ENCODE data around the gene CDHR2.
A peak's percentile ranks its signal among the peaks of the same experiment; 100 is the strongest.
"Not testable (repeated sequence)": the region's sequence is repeated elsewhere in the genome, so short reads cannot be mapped to it uniquely, and the experiment has no call there.

The CDHR2 gene

DNA sequence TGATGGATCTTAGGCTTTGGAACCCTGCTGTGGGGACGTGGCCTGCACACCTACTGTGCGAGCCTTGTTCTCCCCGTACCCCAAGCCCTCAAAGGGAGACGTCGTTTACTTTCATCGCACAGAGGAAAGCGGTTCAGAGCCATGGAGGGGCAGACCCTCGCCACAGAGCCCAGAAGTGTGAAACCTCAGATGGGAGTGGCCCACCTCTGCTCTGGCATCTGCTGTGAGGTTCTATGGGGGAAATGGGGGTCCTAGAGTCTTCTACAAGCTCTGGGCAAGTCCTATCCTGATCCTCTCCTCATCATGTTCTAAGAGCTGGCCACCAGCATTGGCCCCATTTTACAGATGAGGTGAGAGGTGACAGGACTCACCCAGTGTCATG, 8.2 kb upstream of the CDHR2 start:
- no peak for DNase-seq (ENCODE audit: low read depth)

DNA sequence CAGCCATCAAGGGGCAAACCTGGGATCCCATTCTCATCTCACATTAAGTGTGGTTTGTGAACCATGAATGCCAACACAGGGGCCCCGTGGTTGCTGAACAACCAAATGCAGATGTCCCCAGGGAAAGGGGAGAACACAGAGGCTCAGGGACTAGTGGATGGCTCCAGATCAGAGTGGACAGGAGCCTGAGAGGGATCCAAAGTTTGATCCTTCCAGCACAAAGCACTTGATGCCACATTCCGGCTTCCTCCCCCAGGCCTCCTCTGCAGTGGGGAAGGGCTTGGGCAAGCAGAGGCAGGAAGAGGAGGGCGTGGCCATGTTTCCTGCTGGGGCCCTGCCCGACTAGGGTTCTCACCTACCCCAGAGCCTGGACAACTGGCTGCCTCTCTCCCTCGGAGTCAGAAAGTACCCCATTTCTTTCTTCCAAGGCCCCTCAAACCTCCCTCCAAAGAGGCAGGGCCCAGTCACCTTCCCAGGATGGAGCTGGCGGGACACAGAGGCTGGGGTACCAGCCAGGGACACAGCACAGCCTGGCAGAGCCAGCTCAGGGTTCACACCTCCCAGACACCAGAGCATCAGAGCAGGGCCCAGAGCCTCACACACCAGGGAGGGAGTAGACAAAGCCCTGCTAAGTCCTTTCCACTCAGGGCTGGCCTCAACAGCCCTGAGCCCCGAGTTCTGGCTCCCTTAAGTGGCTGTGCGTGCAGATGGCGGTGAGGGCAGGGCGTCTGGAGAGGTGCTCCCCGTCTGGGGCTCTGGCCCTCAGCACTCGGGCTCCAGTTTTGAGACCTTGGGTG, 7.6 kb upstream of the CDHR2 start:
- peak; percentile 61 for DNase-seq (ENCODE audit: low read depth)

DNA sequence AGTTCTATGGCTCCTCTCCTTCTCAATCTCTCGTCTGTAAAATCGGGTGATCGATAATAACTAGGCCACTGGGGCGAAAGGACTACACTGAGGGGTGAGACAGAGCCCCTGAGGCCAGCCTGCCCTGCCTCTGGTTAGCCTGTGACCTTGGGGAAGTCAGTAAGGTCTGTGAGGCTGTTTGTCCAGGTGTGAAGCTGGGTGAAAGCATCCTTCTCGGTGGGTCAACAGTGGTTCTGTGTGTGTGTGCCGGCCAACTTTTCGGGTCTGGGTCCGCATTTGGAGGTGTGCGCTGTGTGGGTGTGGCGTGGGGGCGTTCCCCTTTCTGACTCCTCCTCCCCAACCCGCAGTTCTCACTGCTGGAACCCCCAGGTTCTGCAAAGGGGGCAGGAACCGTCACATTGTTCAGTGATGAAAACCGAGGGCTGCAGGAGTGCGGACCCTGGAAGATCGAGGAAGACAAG, 7.0 kb upstream of the CDHR2 start:
- DNase-seq (ENCODE audit: low read depth) = peak; percentile 55

DNA sequence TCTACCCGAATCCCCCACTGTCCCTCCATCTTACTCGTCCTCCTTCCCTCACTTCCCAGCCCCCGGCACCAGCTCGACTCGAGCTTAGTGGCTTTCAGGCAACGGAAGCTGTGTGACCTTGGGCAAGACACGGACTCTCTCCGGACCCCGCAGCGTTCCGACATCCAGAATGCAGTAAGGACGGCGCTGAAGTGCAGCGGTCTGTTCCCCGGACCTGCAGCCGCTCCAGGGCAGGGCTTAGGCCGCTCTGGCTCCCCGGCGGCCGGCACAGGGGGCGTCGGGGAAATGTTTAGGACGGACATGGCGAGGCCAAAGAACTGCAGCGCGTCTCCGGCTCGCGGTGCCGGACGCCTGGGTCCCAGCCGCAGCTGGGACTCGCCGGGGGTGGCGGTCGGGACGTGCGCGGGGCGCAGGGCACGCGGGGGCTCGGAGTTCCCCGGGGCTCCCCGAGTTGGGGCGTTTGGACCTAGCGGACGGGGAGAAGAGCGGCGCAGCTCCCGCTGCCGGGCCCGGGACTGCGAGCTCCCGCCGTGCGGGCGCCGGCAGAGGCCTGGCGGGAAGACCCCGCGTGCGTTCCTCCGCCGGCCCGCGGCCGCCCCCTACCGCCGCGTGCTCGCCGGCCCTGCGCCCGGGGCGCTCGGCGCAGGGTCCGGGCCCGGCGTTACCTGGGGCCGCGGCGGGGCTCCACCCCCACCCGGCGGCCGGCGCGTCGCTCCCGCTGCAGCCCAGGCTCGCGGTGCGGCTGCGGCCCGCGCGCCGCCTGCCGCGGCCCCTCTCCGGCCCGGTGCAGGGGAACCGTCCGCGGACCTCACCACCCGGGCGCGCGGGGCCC, 6.3 kb upstream of the CDHR2 start:
- DNase-seq (ENCODE audit: low read depth) = no peak

- peak; percentile 56 for DNase-seq (ENCODE audit: low read depth)
These were observed 5.5 kb upstream of the CDHR2 start for GRCh38 chr5:176543428-176544182.

GRCh38 chr5:176545388-176545736, 3.8 kb upstream of the CDHR2 start:
- no peak for DNase-seq (ENCODE audit: low read depth)

DNA sequence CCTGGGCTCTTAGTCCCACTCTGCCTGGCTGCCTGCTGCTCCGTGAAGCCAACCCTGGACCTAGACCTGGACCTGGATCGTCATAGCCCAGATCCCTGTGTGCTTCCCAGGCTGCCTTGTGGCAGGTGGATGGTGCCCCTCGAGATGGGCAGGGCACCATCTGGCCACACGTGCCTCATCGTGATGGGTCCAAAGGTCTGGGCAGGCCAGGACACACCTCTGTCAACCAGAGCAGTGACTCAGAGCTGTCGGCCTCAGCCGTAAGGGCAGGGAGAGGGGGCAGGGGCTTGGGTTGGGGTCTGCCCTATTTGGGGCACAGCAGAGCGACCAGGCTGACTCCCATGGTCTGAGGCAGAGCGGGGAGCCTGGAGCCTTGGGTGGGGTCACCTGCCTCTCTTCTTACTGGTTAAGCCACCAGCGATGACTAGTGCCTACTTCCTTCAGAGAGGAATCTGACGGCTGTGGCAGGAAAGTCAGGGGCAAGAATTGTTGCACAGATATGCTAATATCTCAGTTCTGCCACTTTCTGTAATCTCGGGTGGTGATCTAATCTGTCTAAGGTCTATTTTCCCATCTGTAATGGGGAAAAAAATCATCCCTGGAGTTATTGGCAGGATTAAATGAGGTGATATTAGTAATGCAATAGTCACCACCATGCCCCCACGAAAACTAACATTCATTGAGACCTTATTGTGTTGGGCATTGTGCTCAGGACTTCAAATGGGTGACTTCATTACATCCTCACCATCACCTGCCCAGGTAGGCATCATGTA, 3.2 kb upstream of the CDHR2 start:
- no peak for DNase-seq (ENCODE audit: low read depth)

DNA sequence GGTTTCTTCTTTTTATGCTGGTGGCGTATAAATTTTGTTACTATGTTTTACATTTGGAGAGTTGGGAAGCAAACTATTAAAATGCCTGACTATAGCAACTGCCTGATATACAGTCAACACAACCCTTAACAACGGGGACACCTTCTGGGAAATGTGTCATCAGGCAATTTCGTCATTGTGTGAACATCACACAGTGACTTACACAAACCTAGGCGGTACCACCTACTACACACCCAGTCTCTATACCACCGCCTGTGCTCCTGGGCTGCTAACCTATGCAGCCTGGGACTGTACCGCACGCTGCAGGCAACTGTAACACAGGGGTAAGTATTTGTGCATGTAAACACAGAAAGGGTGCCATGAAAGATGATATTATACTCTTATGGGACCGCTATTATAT, 1.3 kb upstream of the CDHR2 start:
- no peak for DNase-seq (ENCODE audit: low read depth)

- no peak for DNase-seq (ENCODE audit: low read depth)
These were observed 729 bp downstream of the CDHR2 start for GRCh38 chr5:176549871-176550270.

DNA sequence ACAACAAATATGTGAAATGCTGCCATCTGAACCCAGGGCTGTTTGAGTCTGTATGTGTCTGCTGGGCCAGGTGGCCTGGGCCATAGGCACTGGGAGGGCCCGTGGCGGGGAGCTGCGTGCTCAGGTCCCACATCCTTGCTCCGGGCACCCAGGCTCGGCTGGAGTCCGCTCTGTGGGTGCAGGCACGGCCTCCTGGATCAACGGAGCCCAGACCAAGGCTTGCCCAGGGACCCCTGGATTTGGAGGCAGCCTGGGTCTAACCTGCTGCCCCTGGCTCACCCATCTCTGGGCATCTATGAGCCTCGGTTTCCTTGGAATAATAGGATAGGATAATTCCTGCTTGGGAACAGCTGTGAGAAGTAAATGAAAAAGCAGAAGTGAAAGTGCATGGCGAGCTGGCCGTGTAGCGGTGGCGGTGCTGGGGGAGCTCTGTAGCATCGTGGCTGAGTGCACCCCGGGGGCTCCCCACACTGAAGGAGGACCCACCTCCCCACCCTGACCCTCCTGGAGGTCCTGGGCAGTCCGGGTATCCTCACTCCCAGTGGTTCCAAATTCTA, 1.2 kb downstream of the CDHR2 start:
- DNase-seq (ENCODE audit: low read depth) = no peak

DNA sequence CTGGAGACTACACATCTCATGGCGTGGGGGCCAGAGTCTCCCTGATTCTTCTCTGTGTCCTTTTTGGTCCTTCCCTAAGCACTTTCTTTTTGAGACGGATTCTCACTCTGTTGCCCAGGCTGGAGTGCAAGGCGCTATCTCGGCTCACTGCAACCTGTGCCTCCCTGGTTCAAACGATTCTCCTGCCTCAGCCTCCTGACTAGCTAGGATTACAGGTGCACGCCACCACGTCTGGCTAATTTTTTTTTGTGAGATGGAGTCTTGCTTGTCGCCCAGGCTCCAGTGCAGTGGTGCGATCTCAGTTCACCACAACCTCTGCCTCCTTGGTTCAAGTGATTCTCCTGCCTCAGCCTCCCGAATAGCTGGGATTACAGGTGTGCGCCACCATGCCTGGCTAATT, 1.8 kb downstream of the CDHR2 start:
- not testable (repeated sequence) for DNase-seq (ENCODE audit: low read depth)

DNA sequence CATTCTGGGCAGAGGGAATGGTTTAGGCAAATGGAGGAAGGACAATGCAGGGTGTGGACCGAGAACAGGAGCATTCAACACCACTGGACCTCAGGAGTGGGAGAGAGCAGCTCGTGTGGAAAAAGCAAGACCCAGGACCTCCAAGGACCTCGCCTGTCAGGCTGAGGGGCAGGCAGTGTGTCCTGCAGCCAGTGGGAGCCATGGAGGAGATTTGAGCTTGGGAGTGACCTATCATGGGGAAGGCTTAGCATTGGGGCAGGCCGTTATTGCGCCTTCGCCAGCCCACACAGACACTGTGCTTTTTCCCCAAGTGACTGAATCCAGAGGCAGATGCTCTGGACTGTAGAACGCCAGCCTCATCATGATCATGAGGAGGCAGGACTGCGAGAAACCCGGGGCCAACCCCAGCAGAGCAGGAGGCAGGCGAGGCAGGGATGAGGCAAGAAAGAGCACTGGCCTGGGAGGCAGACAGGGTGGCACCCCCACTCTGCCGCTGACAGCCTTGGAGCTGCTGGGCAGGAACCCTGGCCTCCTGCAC, 3.3 kb downstream of the CDHR2 start:
- DNase-seq (ENCODE audit: low read depth) = no peak

DNA sequence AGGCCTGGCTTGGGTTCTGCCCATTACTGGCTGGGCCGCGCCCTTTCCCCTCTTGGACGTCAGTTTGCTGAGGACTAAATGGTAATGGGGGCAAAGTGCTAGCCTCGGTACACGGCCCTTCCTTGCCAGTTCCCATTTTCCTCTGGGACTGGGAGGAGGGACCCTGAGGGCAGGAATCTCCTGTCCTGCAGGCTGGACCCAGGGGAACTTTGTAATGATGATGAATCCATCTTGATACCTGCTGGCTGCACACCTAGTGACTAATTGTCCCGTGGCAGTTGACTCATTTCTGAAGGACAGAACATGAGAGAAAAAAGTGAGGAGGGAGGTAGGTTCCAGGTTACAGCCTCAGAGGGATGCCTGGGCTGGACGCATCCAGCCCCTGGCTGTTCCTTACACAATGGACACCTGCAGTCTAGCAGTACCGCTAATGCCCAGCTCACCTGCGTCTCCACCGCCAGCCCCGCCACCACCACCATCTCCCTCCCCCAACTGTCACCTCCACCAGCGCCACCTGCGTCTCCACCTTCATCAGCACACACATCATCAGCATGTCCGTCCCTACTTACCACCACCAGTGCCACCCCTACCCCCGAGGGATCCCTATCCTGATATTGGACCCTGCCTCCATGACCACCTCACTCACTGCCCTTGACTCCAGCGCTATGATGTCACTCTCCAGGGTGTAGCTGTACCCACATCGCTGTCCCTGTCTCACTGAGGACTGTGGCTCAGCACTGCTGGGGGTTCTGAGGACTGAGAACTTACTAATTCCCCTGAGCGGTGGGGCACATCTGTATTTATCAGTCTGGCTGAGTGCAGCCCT, 4.3 kb downstream of the CDHR2 start:
- no peak for DNase-seq (ENCODE audit: low read depth)

DNA sequence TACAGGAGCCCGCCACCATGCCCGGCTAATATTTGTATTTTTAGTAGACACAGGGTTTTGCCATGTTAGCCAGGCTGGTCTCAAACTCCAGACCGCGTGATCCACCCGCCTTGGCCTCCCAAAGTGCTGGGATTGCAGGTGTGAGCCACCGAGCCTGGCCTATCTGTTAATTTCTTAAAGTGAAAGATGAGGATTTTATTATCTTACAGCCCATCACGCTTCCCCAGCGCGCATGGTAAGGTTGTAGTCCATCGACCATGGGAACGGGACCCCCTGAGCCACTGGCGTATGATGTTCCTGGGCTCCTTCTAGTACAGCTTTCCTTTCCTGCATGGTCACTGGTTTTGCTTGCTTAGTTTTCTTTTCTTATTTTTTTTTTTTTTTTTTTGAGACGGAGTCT, 8.7 kb downstream of the CDHR2 start:
- no peak for DNase-seq (ENCODE audit: low read depth)

DNA sequence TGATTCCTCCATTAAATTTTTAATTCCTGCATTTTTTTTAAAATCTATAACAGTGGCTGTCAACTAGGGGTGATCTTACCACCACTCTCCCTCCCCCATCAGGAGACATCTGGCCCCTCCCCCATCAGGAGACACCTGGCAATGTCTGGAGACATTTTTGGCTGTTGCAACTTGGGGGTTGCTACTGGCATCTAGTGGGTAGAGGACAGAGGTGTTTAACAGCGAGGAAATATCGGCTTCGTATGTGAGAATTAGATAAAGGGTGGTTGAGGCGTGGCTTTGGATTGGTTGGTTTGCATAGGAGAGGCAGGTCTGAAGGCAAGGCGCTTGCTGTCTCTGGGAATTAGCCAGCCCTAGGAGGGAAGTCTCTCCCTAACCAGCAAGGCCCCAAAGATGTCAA, 10.5 kb downstream of the CDHR2 start:
- DNase-seq (ENCODE audit: low read depth) = no peak

GRCh38 chr5:176560364-176560763, 11.2 kb downstream of the CDHR2 start:
- no peak for DNase-seq (ENCODE audit: low read depth)

DNA sequence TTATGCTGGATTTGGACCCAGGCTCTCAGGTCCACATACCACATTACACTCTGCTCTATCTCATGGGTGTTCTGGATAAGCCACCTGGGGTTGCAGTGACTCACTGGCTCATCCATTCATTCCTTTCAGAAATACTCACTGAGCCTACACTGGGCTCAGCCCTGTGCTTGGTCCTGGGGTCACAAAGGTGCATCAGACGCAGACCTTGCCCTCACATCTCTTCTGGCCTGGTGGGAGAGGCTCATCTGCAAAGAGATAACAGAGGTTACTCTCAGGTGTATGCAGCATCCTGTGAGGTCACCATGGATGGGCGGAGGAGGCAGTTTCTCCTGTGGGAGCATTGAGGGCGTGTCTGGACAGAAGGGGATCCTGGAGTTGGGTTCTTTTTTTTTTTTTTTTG, 12.1 kb downstream of the CDHR2 start:
- DNase-seq (ENCODE audit: low read depth) = no peak

- no peak for DNase-seq (ENCODE audit: low read depth)
These were observed 13.0 kb downstream of the CDHR2 start for GRCh38 chr5:176562189-176562588.

DNA sequence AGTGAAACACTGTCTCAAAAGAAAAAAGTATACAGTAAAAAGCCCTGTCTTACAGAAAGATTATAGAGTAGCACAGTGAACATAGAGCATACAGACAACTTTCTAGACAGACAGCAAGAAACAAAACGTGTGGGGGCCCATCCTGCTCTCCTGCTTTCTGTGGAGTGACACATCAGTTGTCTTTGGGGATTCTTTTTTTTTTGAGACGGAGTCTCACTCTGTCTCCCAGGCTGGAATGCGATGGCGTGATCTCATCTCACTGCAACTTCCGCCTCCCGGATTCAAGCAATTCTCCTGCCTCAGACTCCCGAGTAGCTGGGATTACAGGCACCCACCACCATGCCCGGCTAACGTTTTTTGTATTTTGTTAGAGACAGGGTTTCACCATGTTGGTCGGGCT, 14.9 kb downstream of the CDHR2 start:
- DNase-seq (ENCODE audit: low read depth) = no peak

- DNase-seq (ENCODE audit: low read depth) = no peak
These were observed 16.7 kb downstream of the CDHR2 start for GRCh38 chr5:176565760-176566288.
